ENCODE results near the gene STXBP5. TPM values are rescaled to one million over a fixed set of nuclear protein-coding genes. Genes with fewer than 3 reads are reported as not detected.

STXBP5 gene
- total RNA-seq, 1 donor from 2014 or later, result 10.7 TPM

DNA sequence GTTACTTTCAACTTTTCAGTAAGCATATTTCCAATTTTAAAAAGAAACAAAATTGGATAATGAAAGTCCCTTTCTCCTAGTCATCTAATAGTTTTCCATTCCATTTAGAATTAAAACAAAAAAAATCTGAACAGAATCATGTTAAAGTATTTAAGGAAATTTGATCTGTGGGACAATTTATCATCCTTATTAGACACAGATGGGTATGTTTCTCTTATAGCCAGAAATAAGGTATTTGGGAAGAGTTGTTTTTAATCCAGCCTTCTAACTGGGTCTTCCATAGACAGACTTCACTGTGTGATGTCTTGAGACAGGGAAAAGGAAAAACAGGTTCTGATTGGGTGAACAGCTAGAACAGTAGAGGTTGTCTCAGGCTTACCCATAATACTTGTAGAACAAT is 39.5 kb upstream of the STXBP5 start:
- no peaks in the 10 kb centered on the region for H3K27me3 Mint-ChIP-seq (ENCODE audit: low read depth)
- H3K4me3 Mint-ChIP-seq, result no peak overlapping the region
- no peaks in the 10 kb centered on the region for H3K4me1 Mint-ChIP-seq
- TF ChIP-seq, protein P1, sequence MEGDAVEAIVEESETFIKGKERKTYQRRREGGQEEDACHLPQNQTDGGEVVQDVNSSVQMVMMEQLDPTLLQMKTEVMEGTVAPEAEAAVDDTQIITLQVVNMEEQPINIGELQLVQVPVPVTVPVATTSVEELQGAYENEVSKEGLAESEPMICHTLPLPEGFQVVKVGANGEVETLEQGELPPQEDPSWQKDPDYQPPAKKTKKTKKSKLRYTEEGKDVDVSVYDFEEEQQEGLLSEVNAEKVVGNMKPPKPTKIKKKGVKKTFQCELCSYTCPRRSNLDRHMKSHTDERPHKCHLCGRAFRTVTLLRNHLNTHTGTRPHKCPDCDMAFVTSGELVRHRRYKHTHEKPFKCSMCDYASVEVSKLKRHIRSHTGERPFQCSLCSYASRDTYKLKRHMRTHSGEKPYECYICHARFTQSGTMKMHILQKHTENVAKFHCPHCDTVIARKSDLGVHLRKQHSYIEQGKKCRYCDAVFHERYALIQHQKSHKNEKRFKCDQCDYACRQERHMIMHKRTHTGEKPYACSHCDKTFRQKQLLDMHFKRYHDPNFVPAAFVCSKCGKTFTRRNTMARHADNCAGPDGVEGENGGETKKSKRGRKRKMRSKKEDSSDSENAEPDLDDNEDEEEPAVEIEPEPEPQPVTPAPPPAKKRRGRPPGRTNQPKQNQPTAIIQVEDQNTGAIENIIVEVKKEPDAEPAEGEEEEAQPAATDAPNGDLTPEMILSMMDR (conservative IDR thresholded peaks at IDR 0.05), result no peak
- no peaks in the 10 kb centered on the region for H3K36me3 Mint-ChIP-seq (ENCODE audit: low read depth)
- no peaks in the 10 kb centered on the region for H3K9me3 Mint-ChIP-seq
- DNase-seq (ENCODE audit: low read depth, low spot score), result no peak
- H3K27ac Mint-ChIP-seq (ENCODE audit: unreplicated experiment), result no peak overlapping the region

DNA sequence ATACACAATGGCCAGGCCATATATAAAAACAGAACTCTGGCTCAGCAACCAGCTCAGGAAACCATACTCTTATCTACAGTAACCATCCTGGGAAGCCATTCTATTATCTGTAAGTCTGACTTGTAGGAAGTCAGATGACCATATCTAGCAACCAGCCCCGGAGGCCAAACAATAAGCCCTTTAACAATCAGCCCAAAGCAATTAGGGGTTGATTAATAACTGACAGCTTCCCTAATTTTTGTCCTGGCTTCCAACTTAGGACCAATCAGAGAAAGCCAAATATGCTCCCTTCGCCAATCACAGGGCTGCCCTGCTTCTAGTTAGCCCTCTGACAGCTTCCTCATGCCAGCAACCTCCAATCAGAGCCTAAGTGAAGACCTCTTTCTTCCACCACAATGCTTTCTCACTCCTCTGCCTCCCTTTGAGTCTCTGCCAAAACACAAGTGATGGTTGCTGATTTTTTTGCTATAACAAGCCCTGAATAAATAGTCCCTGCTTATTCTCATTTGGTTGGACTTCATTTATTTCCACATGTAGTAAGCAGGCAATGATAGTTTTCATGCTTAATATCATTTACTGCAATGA is 37.8 kb upstream of the STXBP5 start:
- Mint-ChIP-seq H3K27me3 (ENCODE audit: low read depth) (no peaks in the 10 kb centered on the region), H3K36me3 (ENCODE audit: low read depth) (no peaks in the 10 kb centered on the region), H3K27ac (ENCODE audit: unreplicated experiment) (no peak overlapping the region), H3K4me1 (no peaks in the 10 kb centered on the region), H3K4me3 (no peak overlapping the region), H3K9me3 (no peaks in the 10 kb centered on the region)
- TF ChIP-seq, protein P1 (conservative IDR thresholded peaks at IDR 0.05), result no peak
- DNase-seq (ENCODE audit: low read depth, low spot score), result no peak

DNA sequence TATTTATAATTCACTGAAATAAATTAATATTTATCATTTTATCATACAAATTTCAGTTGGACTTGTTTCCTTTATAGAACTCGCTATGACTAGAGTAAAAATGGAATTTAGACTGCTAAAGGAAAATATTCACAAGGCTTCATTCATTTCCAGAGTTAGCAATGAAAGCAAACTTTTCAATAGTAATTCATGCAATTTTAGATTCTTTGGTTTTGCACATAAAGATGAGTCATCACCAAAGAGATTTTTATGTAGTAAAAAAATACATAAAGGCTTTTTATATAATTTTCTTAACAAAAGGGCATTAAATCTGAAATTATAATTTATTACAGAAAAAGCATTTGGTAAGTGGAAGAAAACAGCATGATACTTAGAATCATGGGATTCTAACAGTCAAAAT is 37.2 kb upstream of the STXBP5 start:
- Mint-ChIP-seq H3K9me3 (no peaks in the 10 kb centered on the region), H3K27ac (ENCODE audit: unreplicated experiment) (no peak overlapping the region), H3K27me3 (ENCODE audit: low read depth) (no peaks in the 10 kb centered on the region), H3K4me3 (no peak overlapping the region), H3K36me3 (ENCODE audit: low read depth) (no peaks in the 10 kb centered on the region), H3K4me1 (no peaks in the 10 kb centered on the region)
- DNase-seq (ENCODE audit: low read depth, low spot score), result no peak
- TF ChIP-seq, protein P1 (conservative IDR thresholded peaks at IDR 0.05), result no peak

DNA sequence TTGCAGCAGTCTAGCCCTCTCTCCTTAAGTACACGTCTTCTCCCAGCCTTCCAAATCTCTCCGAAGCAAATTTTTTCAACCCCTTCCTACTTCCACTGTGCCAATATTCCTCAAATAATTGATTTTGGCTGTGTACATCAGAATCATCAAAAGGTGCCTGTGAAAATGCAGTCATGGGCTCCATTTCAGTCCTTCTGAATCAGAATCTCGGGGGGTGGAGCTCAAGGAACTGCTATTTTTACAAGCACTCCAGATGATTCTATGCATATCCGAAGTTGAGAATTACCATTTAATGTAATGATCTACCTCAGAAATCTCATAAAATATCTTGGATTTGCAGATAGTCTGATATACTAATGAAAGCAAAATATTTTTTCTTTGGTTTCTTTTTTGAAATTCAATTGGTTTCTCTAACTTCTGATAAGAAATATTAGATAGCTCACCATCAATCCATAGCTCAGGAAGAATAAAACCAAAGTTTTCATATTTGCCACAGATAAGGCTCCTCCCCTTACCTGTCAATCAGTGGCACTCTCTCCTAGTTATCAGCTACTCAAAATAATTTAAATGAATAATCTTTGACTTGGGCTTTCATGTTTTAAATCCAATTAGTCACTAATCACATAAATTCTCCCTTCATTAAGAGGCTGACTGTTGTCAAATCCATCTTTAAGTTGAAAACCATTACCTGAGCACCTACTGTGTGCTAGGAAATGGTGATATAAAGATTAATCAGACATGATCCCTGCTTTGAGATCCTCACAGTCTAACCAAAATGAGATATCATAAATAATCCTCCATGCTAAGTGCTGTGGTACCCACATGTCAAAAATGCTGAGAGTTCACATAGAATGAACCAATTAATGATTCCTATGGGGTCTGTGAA is 36.4 kb upstream of the STXBP5 start:
- no peak for DNase-seq (ENCODE audit: low read depth, low spot score)
- TF ChIP-seq, protein P1 (conservative IDR thresholded peaks at IDR 0.05), result no peak
- Mint-ChIP-seq H3K27ac (ENCODE audit: unreplicated experiment) (no peak overlapping the region), H3K4me1 (no peaks in the 10 kb centered on the region), H3K9me3 (no peaks in the 10 kb centered on the region), H3K27me3 (ENCODE audit: low read depth) (no peaks in the 10 kb centered on the region), H3K4me3 (no peak overlapping the region), H3K36me3 (ENCODE audit: low read depth) (no peaks in the 10 kb centered on the region)

DNA sequence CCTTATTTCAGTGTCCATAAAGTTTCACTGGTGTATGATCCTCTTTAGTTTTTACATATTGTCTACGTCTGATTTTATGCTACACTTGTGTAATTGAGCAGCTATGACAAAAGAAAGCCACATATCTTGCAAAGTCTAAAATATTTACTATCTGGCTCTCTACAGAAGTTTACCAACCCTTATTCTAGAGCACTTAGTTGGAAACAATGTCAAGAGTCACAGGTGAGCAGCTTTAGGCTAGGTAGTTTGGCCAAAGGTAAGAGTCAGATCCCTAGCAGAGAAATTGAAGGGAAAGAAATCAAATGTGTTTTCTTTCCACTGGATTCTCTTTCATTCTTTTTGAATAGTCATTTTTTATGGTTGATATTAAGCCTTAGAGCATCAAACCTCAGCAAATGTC is 34.7 kb upstream of the STXBP5 start:
- no peaks in the 10 kb centered on the region for H3K4me1 Mint-ChIP-seq
- H3K36me3 Mint-ChIP-seq (ENCODE audit: low read depth), result no peaks in the 10 kb centered on the region
- H3K27me3 Mint-ChIP-seq (ENCODE audit: low read depth), result no peaks in the 10 kb centered on the region
- DNase-seq (ENCODE audit: low read depth, low spot score), result no peak
- H3K27ac Mint-ChIP-seq (ENCODE audit: unreplicated experiment), result no peak overlapping the region
- TF ChIP-seq, protein P1 (conservative IDR thresholded peaks at IDR 0.05), result no peak
- no peak overlapping the region for H3K4me3 Mint-ChIP-seq
- H3K9me3 Mint-ChIP-seq, result no peaks in the 10 kb centered on the region
